GM12878 (cell line): ENCODE measurements around the gene CYS1.

Source experiments
- POLR2AphosphoS5 ChIP-seq: IDR thresholded peaks from 2 replicates; pipeline ENCODE4 v1.6.1; 2011; ENCODE audit warnings: mild to moderate bottlenecking, low read length, inconsistent platforms
- SIN3A ChIP-seq: IDR thresholded peaks from 2 replicates; pipeline ENCODE4 v1.6.1; 2012; ENCODE audit warnings: low read depth, low read length, improper control_type of control experiment
- SP1 ChIP-seq: IDR thresholded peaks from one replicate; pipeline ENCODE4 v1.6.1; 2011; ENCODE audit warnings: low read depth, low read length
- ZNF687 ChIP-seq: fragments of 450-650 bp; IDR thresholded peaks from 2 replicates; pipeline ENCODE4 v1.6.1; 2017; ENCODE audit warnings: mild to moderate bottlenecking, moderate library complexity

GRCh38 chr2:10089565-10090190, 9.5 kb upstream of the CYS1 start:
- TF ChIP-seq SP1 (no peak), ZNF687 (no peak), SIN3A (no peak), POLR2AphosphoS5 (no peak)
